OCI-LY1 (cell line): ENCODE data around the gene LRRC8B.

ENCODE experiments used
- EZH2 ChIP-seq: fragments of 200-600 bp; sonication (generic), shearing (Covaris generic); IDR thresholded peaks from 2 replicates; pipeline ENCODE4 v1.8.0; 2017; ENCODE audit warnings: borderline replicate concordance, mixed run types, mild to moderate bottlenecking, antibody characterized with exemption, low read length, moderate library complexity, mixed read lengths
- TF ChIP-seq, protein P1 (sequence below): fragments of 200-600 bp; sonication (generic), shearing (Covaris generic); IDR thresholded peaks from 2 replicates; pipeline ENCODE4 v1.5.1; 2017; ENCODE audit warnings: mild to moderate bottlenecking, antibody characterized with exemption, low read length, moderate library complexity, mixed read lengths

DNA sequence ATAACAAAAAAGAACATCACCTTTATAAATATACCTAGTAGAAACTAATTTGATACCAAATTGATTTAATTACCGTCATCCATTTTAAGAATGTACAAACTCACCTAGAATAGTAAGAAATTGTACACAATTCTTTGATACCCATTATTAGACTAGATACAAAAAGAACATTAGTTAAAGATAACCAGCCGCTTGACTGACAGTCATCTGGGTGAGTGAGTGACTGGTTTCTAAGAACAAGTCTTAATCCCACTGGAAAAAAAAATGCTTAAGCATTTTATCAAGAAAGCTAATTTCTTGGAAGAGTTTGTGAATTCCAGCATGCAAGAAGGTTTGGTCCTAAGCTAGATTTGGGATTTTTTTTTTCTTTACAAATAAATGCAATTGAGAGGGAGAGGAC, 10.9 kb downstream of the LRRC8B start:
- TF ChIP-seq, protein P1, sequence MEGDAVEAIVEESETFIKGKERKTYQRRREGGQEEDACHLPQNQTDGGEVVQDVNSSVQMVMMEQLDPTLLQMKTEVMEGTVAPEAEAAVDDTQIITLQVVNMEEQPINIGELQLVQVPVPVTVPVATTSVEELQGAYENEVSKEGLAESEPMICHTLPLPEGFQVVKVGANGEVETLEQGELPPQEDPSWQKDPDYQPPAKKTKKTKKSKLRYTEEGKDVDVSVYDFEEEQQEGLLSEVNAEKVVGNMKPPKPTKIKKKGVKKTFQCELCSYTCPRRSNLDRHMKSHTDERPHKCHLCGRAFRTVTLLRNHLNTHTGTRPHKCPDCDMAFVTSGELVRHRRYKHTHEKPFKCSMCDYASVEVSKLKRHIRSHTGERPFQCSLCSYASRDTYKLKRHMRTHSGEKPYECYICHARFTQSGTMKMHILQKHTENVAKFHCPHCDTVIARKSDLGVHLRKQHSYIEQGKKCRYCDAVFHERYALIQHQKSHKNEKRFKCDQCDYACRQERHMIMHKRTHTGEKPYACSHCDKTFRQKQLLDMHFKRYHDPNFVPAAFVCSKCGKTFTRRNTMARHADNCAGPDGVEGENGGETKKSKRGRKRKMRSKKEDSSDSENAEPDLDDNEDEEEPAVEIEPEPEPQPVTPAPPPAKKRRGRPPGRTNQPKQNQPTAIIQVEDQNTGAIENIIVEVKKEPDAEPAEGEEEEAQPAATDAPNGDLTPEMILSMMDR = no peak
- no peak for TF ChIP-seq EZH2
